ENCODE results near the gene RSPH9. TPM values are rescaled to one million over a fixed set of nuclear protein-coding genes. Genes with fewer than 3 reads are reported as not detected.
"Not testable (repeated sequence)": the region's sequence is repeated elsewhere in the genome, so short reads cannot be mapped to it uniquely, and the experiment has no call there.

The RSPH9 gene
- total RNA-seq, 2 donors from 2014 or later = not detected

GRCh38 chr6:43647613-43648012 lies 2.8 kb downstream of the RSPH9 start:
- Histone ChIP-seq H3K4me3 (no peak overlapping the region), H3K27me3 (replicated peaks; ENCODE audit: insufficient read depth) (no peaks in the 10 kb centered on the region), H3K4me1 (ENCODE audit: control insufficient read depth in 1 of 2, low read depth in 2 of 2) (no peaks in the 10 kb centered on the region), H3K36me3 (peaks cover under 1% of the 10 kb centered on the region), H3K9me3 (no peaks in the 10 kb centered on the region), H3K27ac (no peak overlapping the region)
- ATAC-seq (ENCODE audit: insufficient number of reproducible peaks, low FRiP score, low read depth) = no peak
- no peak for TF ChIP-seq CTCF (IDR thresholded peaks at IDR 0.05)
- no peak for DNase-seq (ENCODE audit: low spot score)

- Histone ChIP-seq H3K36me3 (no peaks in the 10 kb centered on the region), H3K27ac (no peak overlapping the region), H3K4me3 (no peak overlapping the region), H3K9me3 (no peaks in the 10 kb centered on the region), H3K4me1 (ENCODE audit: control insufficient read depth in 1 of 2, low read depth in 2 of 2) (no peaks in the 10 kb centered on the region), H3K27me3 (replicated peaks; ENCODE audit: insufficient read depth) (no peaks in the 10 kb centered on the region)
- no peak for TF ChIP-seq CTCF (IDR thresholded peaks at IDR 0.05)
- no peak for ATAC-seq (ENCODE audit: insufficient number of reproducible peaks, low FRiP score, low read depth)
- DNase-seq (ENCODE audit: low spot score) = no peak
Observed at GRCh38 chr6:43648248-43648647, 3.4 kb downstream of the RSPH9 start.

- not testable (repeated sequence) for ATAC-seq (ENCODE audit: insufficient number of reproducible peaks, low FRiP score, low read depth); H3K4me1 ChIP-seq (ENCODE audit: control insufficient read depth in 1 of 2, low read depth in 2 of 2); H3K27me3 ChIP-seq (replicated peaks; ENCODE audit: insufficient read depth); H3K9me3 ChIP-seq; H3K36me3 ChIP-seq; H3K27ac ChIP-seq; DNase-seq (ENCODE audit: low spot score); H3K4me3 ChIP-seq
Observed at GRCh38 chr6:43652822-43653221, 8.0 kb downstream of the RSPH9 start.

- no peak overlapping the region for H3K4me3 ChIP-seq
- H3K9me3 ChIP-seq = no peaks in the 10 kb centered on the region
- H3K27ac ChIP-seq = no peak overlapping the region
- TF ChIP-seq CTCF (IDR thresholded peaks at IDR 0.05) = no peak
- ATAC-seq (ENCODE audit: insufficient number of reproducible peaks, low FRiP score, low read depth) (no peak), DNase-seq (ENCODE audit: low spot score) (no peak)
- no peaks in the 10 kb centered on the region for H3K4me1 ChIP-seq (ENCODE audit: control insufficient read depth in 1 of 2, low read depth in 2 of 2)
- no peaks in the 10 kb centered on the region for H3K27me3 ChIP-seq (replicated peaks; ENCODE audit: insufficient read depth)
- H3K36me3 ChIP-seq = no peaks in the 10 kb centered on the region
Observed at GRCh38 chr6:43657221-43657802, 12.5 kb downstream of the RSPH9 start.

GRCh38 chr6:43658161-43658560 lies 13.3 kb downstream of the RSPH9 start:
- Histone ChIP-seq H3K4me3 (no peak overlapping the region), H3K27me3 (replicated peaks; ENCODE audit: insufficient read depth) (no peaks in the 10 kb centered on the region), H3K36me3 (no peaks in the 10 kb centered on the region), H3K27ac (no peak overlapping the region), H3K9me3 (no peaks in the 10 kb centered on the region), H3K4me1 (ENCODE audit: control insufficient read depth in 1 of 2, low read depth in 2 of 2) (no peaks in the 10 kb centered on the region)
- DNase-seq (ENCODE audit: low spot score) (no peak), ATAC-seq (ENCODE audit: insufficient number of reproducible peaks, low FRiP score, low read depth) (no peak)
- no peak for TF ChIP-seq CTCF (IDR thresholded peaks at IDR 0.05)

GRCh38 chr6:43662948-43663347 lies 18.1 kb downstream of the RSPH9 start:
- not testable (repeated sequence) for H3K4me3 ChIP-seq; DNase-seq (ENCODE audit: low spot score); H3K27ac ChIP-seq; ATAC-seq (ENCODE audit: insufficient number of reproducible peaks, low FRiP score, low read depth); H3K27me3 ChIP-seq (replicated peaks; ENCODE audit: insufficient read depth); H3K9me3 ChIP-seq; H3K4me1 ChIP-seq (ENCODE audit: control insufficient read depth in 1 of 2, low read depth in 2 of 2); H3K36me3 ChIP-seq
